OCI-LY3 (cell line): ENCODE results near the gene CD3E.

Source experiments
- EZH2phosphoT487 ChIP-seq: fragments of 200-600 bp; shearing (Covaris generic); IDR thresholded peaks from 2 replicates; pipeline ENCODE4 v1.6.1; 2018; ENCODE audit warnings: antibody characterized with exemption, mixed run types, low read depth
- TF ChIP-seq, protein P1 (sequence below): fragments of 200-600, 300-600 bp; sonication (generic); IDR thresholded peaks from 2 replicates; pipeline ENCODE4 v1.5.1; 2014; ENCODE audit warnings: antibody characterized with exemption, low read length, low read depth

DNA sequence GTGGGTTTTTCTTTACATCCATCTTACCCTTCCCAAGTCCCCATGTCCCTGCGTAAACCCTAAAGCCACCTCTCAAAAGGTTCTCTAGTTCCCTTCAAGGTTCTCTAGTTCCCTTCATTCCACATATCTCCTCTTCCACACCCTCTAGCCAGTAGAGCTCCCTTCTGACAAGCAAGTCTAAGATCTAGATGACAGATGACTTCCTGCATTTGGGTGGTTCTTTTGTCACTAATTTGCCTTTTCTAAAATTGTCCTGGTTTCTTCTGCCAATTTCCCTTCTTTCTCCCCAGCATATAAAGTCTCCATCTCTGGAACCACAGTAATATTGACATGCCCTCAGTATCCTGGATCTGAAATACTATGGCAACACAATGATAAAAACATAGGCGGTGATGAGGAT is 7.8 kb downstream of the CD3E start:
- TF ChIP-seq, protein P1, sequence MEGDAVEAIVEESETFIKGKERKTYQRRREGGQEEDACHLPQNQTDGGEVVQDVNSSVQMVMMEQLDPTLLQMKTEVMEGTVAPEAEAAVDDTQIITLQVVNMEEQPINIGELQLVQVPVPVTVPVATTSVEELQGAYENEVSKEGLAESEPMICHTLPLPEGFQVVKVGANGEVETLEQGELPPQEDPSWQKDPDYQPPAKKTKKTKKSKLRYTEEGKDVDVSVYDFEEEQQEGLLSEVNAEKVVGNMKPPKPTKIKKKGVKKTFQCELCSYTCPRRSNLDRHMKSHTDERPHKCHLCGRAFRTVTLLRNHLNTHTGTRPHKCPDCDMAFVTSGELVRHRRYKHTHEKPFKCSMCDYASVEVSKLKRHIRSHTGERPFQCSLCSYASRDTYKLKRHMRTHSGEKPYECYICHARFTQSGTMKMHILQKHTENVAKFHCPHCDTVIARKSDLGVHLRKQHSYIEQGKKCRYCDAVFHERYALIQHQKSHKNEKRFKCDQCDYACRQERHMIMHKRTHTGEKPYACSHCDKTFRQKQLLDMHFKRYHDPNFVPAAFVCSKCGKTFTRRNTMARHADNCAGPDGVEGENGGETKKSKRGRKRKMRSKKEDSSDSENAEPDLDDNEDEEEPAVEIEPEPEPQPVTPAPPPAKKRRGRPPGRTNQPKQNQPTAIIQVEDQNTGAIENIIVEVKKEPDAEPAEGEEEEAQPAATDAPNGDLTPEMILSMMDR: no peak
- no peak for TF ChIP-seq EZH2phosphoT487
